K562 (cell line): ENCODE data around the gene DSE.

Source experiments
- CHD2 ChIP-seq: IDR thresholded peaks from 2 replicates; pipeline ENCODE4 v1.6.1; 2011; ENCODE audit warnings: low read depth, low read length
- CTCF ChIP-seq, 3 experiments: IDR thresholded peaks in 2 of 3; conservative IDR thresholded peaks in 1 of 3; 2 replicates each; pipeline ENCODE4 v1.5.1; 2011 to 2012; ENCODE audit warnings: low read length in 3 of 3, mild to moderate bottlenecking in 3 of 3, control low read depth in 2 of 3, improper control_type of control experiment in 1 of 3, inconsistent platforms in 1 of 3, low read depth in 1 of 3, mixed read lengths in 1 of 3, moderate library complexity in 1 of 3; ENCODE audit not compliant: insufficient read depth in 2 of 3
- CTCFL ChIP-seq: IDR thresholded peaks from 2 replicates; pipeline ENCODE4 v1.6.1; 2011; ENCODE audit warnings: borderline replicate concordance, low read depth, mild to moderate bottlenecking, moderate library complexity, low read length; ENCODE audit not compliant: insufficient read depth, poor library complexity, severe bottlenecking
- EZH2 ChIP-seq: IDR thresholded peaks from 2 replicates; pipeline ENCODE4 v1.6.1; 2012; ENCODE audit warnings: low read depth, mild to moderate bottlenecking, inconsistent platforms, low read length, borderline replicate concordance
- GABPA ChIP-seq: fragments of 200-800 bp; sonication (Bioruptor generic); conservative IDR thresholded peaks from 2 replicates; pipeline ENCODE4 v1.6.1; 2016; ENCODE audit warnings: low read depth, missing genetic modification characterization, missing compliant biosample characterization
- HCFC1 ChIP-seq: IDR thresholded peaks from 2 replicates; pipeline ENCODE4 v1.6.1; 2012; ENCODE audit warnings: low read depth, low read length, improper control_type of control experiment
- LARP7 ChIP-seq: fragments of 450-650 bp; IDR thresholded peaks from 2 replicates; pipeline ENCODE4 v1.6.1; 2016
- NFE2 ChIP-seq: IDR thresholded peaks from 2 replicates; pipeline ENCODE4 v1.6.1; 2014; ENCODE audit warnings: antibody characterized with exemption, low read depth
- POLR2A ChIP-seq: fragments of 450-650 bp; conservative IDR thresholded peaks from 2 replicates; pipeline ENCODE4 v1.6.1; 2016
- POLR2AphosphoS5 ChIP-seq: IDR thresholded peaks from 2 replicates; pipeline ENCODE4 v1.6.1; 2011; ENCODE audit warnings: mild to moderate bottlenecking, low read depth, low read length, moderate library complexity; ENCODE audit not compliant: control insufficient read depth, insufficient read depth
- RCOR1 ChIP-seq, 2 experiments: IDR thresholded peaks; 2 replicates each; pipeline ENCODE4 v1.6.1; 2012; ENCODE audit warnings: low read depth in 2 of 2, low read length in 2 of 2, borderline replicate concordance in 1 of 2, improper control_type of control experiment in 1 of 2
- ZNF780A ChIP-seq: fragments of 250-450 bp; sonication (Bioruptor Pico); IDR thresholded peaks from 2 replicates; pipeline ENCODE4 v1.5.0; 2021; ENCODE audit warnings: mild to moderate bottlenecking
- TF ChIP-seq, protein P1 (sequence below): sonication (generic); formaldehyde crosslinking; IDR thresholded peaks from 2 replicates; pipeline ENCODE4 v1.8.0; 2022; ENCODE audit warnings: mild to moderate bottlenecking, missing genetic modification reagents
- TF ChIP-seq, protein P2 (sequence below): sonication (generic); formaldehyde crosslinking; IDR thresholded peaks from 2 replicates; pipeline ENCODE4 v1.8.1; 2023; ENCODE audit warnings: mild to moderate bottlenecking, missing genetic modification reagents, moderate library complexity

DNA sequence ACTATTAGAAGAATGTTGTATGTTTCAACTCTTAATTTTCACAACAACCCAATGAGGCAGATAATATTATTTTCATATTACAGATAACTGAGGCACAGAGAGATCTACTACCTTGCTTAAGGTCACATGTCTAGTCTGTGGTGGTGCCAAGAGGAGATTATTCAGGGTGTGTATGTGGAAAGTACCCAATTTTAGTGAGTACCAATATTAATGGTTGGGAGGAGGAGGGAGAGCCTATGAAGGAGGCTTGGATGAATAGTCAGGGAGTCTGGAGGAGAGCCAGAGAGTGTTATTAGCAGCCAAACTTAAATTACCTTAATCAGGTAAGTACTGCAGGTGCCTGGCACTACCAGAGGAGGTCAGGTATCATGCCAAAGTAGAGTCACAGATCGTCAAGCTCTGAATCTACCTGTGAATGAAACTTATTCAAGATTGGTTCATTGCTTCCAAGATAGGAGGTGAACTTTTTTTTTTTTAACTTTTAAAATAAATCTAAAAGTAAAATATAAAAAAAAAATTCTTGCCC lies 79.5 kb downstream of the DSE start:
- no peak for TF ChIP-seq POLR2AphosphoS5
- no peak for TF ChIP-seq LARP7
- TF ChIP-seq HCFC1: no peak
- no peak for TF ChIP-seq CTCFL
- no peak for TF ChIP-seq CTCF (IDR thresholded peaks at IDR 0.05 in 2 of 3, conservative IDR thresholded peaks at IDR 0.05 in 1 of 3; ENCODE audit: insufficient read depth in 2 of 3, low read depth in 1 of 3, low read length in 3 of 3)
- no peak for TF ChIP-seq RCOR1 (IDR thresholded peaks at IDR 0.05; ENCODE audit: borderline replicate concordance in 1 of 2, low read depth in 2 of 2, low read length in 2 of 2)
- TF ChIP-seq, protein P1, sequence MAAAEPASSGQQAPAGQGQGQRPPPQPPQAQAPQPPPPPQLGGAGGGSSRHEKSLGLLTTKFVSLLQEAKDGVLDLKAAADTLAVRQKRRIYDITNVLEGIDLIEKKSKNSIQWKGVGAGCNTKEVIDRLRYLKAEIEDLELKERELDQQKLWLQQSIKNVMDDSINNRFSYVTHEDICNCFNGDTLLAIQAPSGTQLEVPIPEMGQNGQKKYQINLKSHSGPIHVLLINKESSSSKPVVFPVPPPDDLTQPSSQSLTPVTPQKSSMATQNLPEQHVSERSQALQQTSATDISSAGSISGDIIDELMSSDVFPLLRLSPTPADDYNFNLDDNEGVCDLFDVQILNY (CRISPR knock-in tag): no peak
- TF ChIP-seq GABPA (tag): no peak
- no peak for TF ChIP-seq POLR2A
- TF ChIP-seq EZH2: no peak
- no peak for TF ChIP-seq ZNF780A
- TF ChIP-seq, protein P2, sequence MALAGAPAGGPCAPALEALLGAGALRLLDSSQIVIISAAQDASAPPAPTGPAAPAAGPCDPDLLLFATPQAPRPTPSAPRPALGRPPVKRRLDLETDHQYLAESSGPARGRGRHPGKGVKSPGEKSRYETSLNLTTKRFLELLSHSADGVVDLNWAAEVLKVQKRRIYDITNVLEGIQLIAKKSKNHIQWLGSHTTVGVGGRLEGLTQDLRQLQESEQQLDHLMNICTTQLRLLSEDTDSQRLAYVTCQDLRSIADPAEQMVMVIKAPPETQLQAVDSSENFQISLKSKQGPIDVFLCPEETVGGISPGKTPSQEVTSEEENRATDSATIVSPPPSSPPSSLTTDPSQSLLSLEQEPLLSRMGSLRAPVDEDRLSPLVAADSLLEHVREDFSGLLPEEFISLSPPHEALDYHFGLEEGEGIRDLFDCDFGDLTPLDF: no peak
- TF ChIP-seq CHD2: no peak
- TF ChIP-seq NFE2: no peak
